Karpas-422 (cell line): ENCODE results near the gene ASTN2. TPM values are rescaled to one million over a fixed set of nuclear protein-coding genes. Genes with fewer than 3 reads are reported as not detected.
A peak's percentile ranks its signal among the peaks of the same experiment; 100 is the strongest.

Source experiments
- DNase-seq: peaks from one replicate; pipeline ENCODE4 v3.0.0-alpha.2; 2015
- H2AFZ ChIP-seq: fragments of 200-600 bp; sonication (generic); 2 replicates; pipeline ENCODE4 v1.6.1; 2014; ENCODE audit warnings: antibody characterized with exemption, low read length, mixed read lengths
- H3K27ac ChIP-seq: fragments of 200-600 bp; sonication (generic); 2 replicates; pipeline ENCODE4 v1.5.1; 2014; ENCODE audit warnings: mild to moderate bottlenecking, low read length, moderate library complexity
- H3K27me3 ChIP-seq: fragments of 200-600 bp; sonication (generic); 2 replicates; pipeline ENCODE4 v1.6.1; 2014; ENCODE audit warnings: low read length, mixed read lengths
- H3K36me3 ChIP-seq: fragments of 200-600 bp; sonication (generic); 2 replicates; pipeline ENCODE4 v1.6.1; 2014; ENCODE audit warnings: low read length, mixed read lengths; ENCODE audit not compliant: insufficient read depth
- H3K4me1 ChIP-seq: fragments of 200-600 bp; sonication (generic); 2 replicates; pipeline ENCODE4 v1.6.1; 2014; ENCODE audit warnings: mild to moderate bottlenecking, low read length, mixed read lengths
- H3K4me2 ChIP-seq: fragments of 200-600 bp; sonication (generic); 2 replicates; pipeline ENCODE4 v1.6.1; 2014; ENCODE audit warnings: low read length, low read depth, mild to moderate bottlenecking; ENCODE audit not compliant: poor library complexity, severe bottlenecking
- H3K4me3 ChIP-seq: fragments of 200-600 bp; sonication (generic); 2 replicates; pipeline ENCODE4 v1.5.1; 2014; ENCODE audit warnings: mild to moderate bottlenecking, antibody characterized with exemption, low read length, mixed read lengths
- H3K79me2 ChIP-seq: fragments of 200-600 bp; sonication (generic); 2 replicates; pipeline ENCODE4 v1.6.1; 2014; ENCODE audit warnings: mild to moderate bottlenecking, low read length, mixed read lengths
- H3K9ac ChIP-seq: fragments of 200-600 bp; sonication (generic); 2 replicates; pipeline ENCODE4 v1.6.0; 2014; ENCODE audit warnings: low read length
- H3K9me2 ChIP-seq: fragments of 200-600 bp; sonication (generic), shearing (Covaris generic); replicated peaks from 2 replicates; pipeline ENCODE4 v1.6.0; 2014; ENCODE audit warnings: mild to moderate bottlenecking, low read length, moderate library complexity; ENCODE audit not compliant: insufficient read depth
- H3K9me3 ChIP-seq: fragments of 300-700, 200-600 bp; sonication (generic); 2 replicates; pipeline ENCODE4 v1.6.1; 2014; ENCODE audit warnings: low read length, mixed read lengths
- H4K20me1 ChIP-seq: fragments of 200-600 bp; sonication (generic); 2 replicates; pipeline ENCODE4 v1.6.1; 2014; ENCODE audit warnings: mild to moderate bottlenecking, antibody characterized with exemption, low read length, low read depth; ENCODE audit not compliant: insufficient read depth
- total RNA-seq: library from RNA; depleted of rRNA; stranded (reverse); fragments of >200 nt; shearing (Covaris generic); gene quantifications from 2 replicates; pipeline ENCODE4 v1.2.3, GENCODE V29; 2014; ENCODE audit warnings: low replicate concordance

Gene ASTN2
- total RNA-seq, 1 experiment from 2014 or later, result 5.3 TPM

- peaks cover 12% of the 10 kb centered on the region for H3K79me2 ChIP-seq
- no peak overlapping the region for H3K27ac ChIP-seq
- no peak overlapping the region for H2AFZ ChIP-seq
- H3K27me3 ChIP-seq, result no peaks in the 10 kb centered on the region
- H3K9me3 ChIP-seq, result no peaks in the 10 kb centered on the region
- no peak overlapping the region for H3K4me3 ChIP-seq
- no peaks in the 10 kb centered on the region for H4K20me1 ChIP-seq
- H3K4me1 ChIP-seq, result peaks cover 17% of the 10 kb centered on the region
- H3K4me2 ChIP-seq, result no peak overlapping the region
- no peaks in the 10 kb centered on the region for H3K36me3 ChIP-seq
- H3K9ac ChIP-seq, result no peak overlapping the region
- no peaks in the 10 kb centered on the region for H3K9me2 ChIP-seq
- no peak for DNase-seq
Measured at GRCh38 chr9:116913536-116913935, 501.3 kb downstream of the ASTN2 start.

- no peak for DNase-seq
- Histone ChIP-seq H4K20me1 (no peaks in the 10 kb centered on the region), H3K9me2 (no peaks in the 10 kb centered on the region), H3K4me2 (no peak overlapping the region), H2AFZ (no peak overlapping the region), H3K9ac (no peak overlapping the region), H3K27ac (no peak overlapping the region), H3K27me3 (no peaks in the 10 kb centered on the region), H3K4me1 (peaks cover 11% of the 10 kb centered on the region), H3K36me3 (no peaks in the 10 kb centered on the region), H3K79me2 (no peaks in the 10 kb centered on the region), H3K4me3 (no peak overlapping the region), H3K9me3 (no peaks in the 10 kb centered on the region)
Measured at GRCh38 chr9:116910201-116910600, 504.7 kb downstream of the ASTN2 start.

DNA sequence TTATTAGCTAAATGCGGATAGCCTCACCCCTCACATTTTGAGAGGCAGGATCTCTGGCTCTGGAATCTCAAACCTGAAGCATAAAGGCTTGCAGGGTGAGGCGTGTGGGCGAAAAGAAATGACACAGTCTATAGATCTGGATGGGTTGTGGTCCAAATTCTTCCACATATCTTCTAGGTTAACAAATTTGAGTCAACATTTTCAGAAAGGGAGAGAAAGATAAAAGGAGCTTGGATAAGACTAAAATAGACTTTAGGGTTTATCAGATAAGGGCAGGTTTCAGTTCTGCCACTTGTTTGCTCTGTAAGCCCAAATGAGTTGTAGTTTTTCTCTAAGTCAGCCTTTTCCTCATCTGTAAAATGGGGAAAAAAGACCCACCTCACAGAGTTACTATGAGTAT, 506.9 kb downstream of the ASTN2 start:
- Histone ChIP-seq H3K79me2 (no peaks in the 10 kb centered on the region), H3K4me1 (peaks cover 11% of the 10 kb centered on the region)

DNA sequence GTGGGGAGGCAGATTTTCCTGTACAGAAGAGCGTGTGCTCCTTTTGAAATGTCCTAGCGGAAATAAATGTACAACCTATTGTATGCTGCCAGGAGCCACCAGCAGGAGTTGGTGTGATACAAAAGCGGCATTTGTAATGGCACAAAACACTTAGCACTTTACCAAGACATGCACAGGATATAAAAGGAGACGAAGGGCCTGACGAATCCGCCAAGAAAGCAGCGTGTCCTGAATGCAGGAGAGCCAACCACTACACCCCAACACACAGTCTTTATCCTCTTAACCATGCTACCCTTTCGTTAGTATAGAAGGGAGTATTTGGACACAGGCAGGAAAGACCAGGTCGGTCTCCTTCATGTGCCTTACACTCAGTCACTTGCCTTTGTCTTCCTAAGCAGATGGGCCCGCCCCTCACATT, 509.7 kb downstream of the ASTN2 start:
- H3K9me2 ChIP-seq, result no peaks in the 10 kb centered on the region
- H3K9ac ChIP-seq, result no peak overlapping the region
- no peaks in the 10 kb centered on the region for H3K36me3 ChIP-seq
- no peaks in the 10 kb centered on the region for H3K79me2 ChIP-seq
- DNase-seq, result no peak
- no peak overlapping the region for H3K4me3 ChIP-seq
- no peak overlapping the region for H3K4me2 ChIP-seq
- H3K27me3 ChIP-seq, result no peaks in the 10 kb centered on the region
- no peak overlapping the region for H3K27ac ChIP-seq
- no peaks in the 10 kb centered on the region for H3K4me1 ChIP-seq
- 0 out of 2 replicates have a peak, but pooled peaks cover under 1% of the 10 kb centered on the region for H3K9me3 ChIP-seq
- no peak overlapping the region for H2AFZ ChIP-seq
- H4K20me1 ChIP-seq, result no peaks in the 10 kb centered on the region

More for the DNA sequence above, 506.9 kb downstream of the ASTN2 start:
- Histone ChIP-seq H3K36me3 (no peaks in the 10 kb centered on the region), H3K27ac (no peak overlapping the region), H3K9me2 (no peaks in the 10 kb centered on the region), H3K9ac (no peak overlapping the region), H4K20me1 (no peaks in the 10 kb centered on the region), H3K27me3 (no peaks in the 10 kb centered on the region), H2AFZ (no peak overlapping the region), H3K4me3 (no peak overlapping the region), H3K9me3 (no peaks in the 10 kb centered on the region), H3K4me2 (no peak overlapping the region)
- no peak for DNase-seq

DNA sequence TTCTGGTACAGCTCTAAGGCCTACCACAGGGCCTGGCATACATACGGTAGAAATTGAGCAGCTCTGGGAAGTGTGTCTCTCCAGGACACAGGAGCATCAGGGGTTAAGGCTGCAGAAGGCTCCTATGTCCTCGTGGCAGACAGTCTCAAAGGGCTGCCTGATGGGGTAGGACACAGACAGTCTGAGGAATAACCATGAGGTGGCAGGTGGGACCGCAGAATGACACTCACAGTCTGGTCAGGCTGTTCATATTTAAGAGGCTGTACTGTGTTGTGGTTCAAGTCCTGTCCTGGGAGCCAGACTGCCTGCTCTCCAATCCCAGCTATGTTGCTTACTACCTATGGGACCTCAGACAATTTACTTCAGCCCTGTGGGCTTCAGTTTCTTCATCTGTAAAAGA, 510.7 kb downstream of the ASTN2 start:
- H3K9ac ChIP-seq, result no peak overlapping the region

DNA sequence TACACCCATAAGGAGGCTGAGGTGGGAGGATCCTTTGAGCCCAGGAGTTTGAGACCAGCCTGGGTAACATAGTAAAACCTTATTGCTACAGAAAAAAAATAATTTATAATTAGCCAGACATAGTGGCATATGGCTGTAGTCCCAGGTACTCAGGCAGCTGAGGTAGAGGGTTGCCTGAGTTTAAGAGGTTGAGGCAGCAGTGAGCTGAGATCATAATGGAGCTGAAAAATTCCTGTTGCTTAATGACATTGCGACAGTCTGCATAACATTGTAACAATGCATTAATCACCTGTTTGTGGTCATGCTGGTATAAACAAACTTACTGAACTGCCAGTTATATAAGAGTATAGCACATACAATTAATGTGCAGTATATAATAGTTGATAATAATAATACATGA, 513.6 kb downstream of the ASTN2 start:
- H3K27ac ChIP-seq, result no peak overlapping the region
- no peaks in the 10 kb centered on the region for H3K36me3 ChIP-seq
- H3K4me2 ChIP-seq, result no peak overlapping the region
- H2AFZ ChIP-seq, result no peak overlapping the region
- no peaks in the 10 kb centered on the region for H4K20me1 ChIP-seq
- no peaks in the 10 kb centered on the region for H3K79me2 ChIP-seq
- no peak overlapping the region for H3K4me3 ChIP-seq
- no peaks in the 10 kb centered on the region for H3K27me3 ChIP-seq
- no peaks in the 10 kb centered on the region for H3K9me2 ChIP-seq
- 0 out of 2 replicates have a peak, but pooled peaks cover 3% of the 10 kb centered on the region for H3K9me3 ChIP-seq
- peak; percentile 25 for DNase-seq
- H3K9ac ChIP-seq, result no peak overlapping the region
- H3K4me1 ChIP-seq, result no peaks in the 10 kb centered on the region

More for the DNA sequence above, 510.7 kb downstream of the ASTN2 start:
- H3K9me2 ChIP-seq, result no peaks in the 10 kb centered on the region
- no peaks in the 10 kb centered on the region for H3K27me3 ChIP-seq
- H3K27ac ChIP-seq, result no peak overlapping the region
- H3K4me2 ChIP-seq, result no peak overlapping the region
- H3K4me1 ChIP-seq, result no peaks in the 10 kb centered on the region
- no peaks in the 10 kb centered on the region for H3K79me2 ChIP-seq
- no peak overlapping the region for H3K4me3 ChIP-seq
- H3K9me3 ChIP-seq, result 0 out of 2 replicates have a peak, but pooled peaks cover 3% of the 10 kb centered on the region
- no peak overlapping the region for H2AFZ ChIP-seq
- DNase-seq, result peak; percentile 40
- H4K20me1 ChIP-seq, result no peaks in the 10 kb centered on the region
- H3K36me3 ChIP-seq, result no peaks in the 10 kb centered on the region

- no peak overlapping the region for H3K9ac ChIP-seq
- DNase-seq, result no peak
- no peaks in the 10 kb centered on the region for H4K20me1 ChIP-seq
- H3K27ac ChIP-seq, result no peak overlapping the region
- H3K4me2 ChIP-seq, result no peak overlapping the region
- 0 out of 2 replicates have a peak, but pooled peaks cover 3% of the 10 kb centered on the region for H3K9me3 ChIP-seq
- no peak overlapping the region for H3K4me3 ChIP-seq
- H2AFZ ChIP-seq, result no peak overlapping the region
- H3K36me3 ChIP-seq, result no peaks in the 10 kb centered on the region
- H3K4me1 ChIP-seq, result no peaks in the 10 kb centered on the region
- H3K9me2 ChIP-seq, result no peaks in the 10 kb centered on the region
- H3K79me2 ChIP-seq, result no peaks in the 10 kb centered on the region
- no peaks in the 10 kb centered on the region for H3K27me3 ChIP-seq
Measured at GRCh38 chr9:116900543-116900942, 514.3 kb downstream of the ASTN2 start.

- Histone ChIP-seq H3K27me3 (no peaks in the 10 kb centered on the region), H3K4me2 (no peak overlapping the region), H3K27ac (no peak overlapping the region), H3K36me3 (no peaks in the 10 kb centered on the region), H3K9me3 (0 out of 2 replicates have a peak, but pooled peaks cover 3% of the 10 kb centered on the region), H3K4me3 (no peak overlapping the region), H3K79me2 (no peaks in the 10 kb centered on the region), H4K20me1 (no peaks in the 10 kb centered on the region), H3K4me1 (no peaks in the 10 kb centered on the region), H2AFZ (no peak overlapping the region), H3K9me2 (no peaks in the 10 kb centered on the region), H3K9ac (no peak overlapping the region)
- peak; percentile 38 for DNase-seq
Measured at GRCh38 chr9:116900007-116900367, 514.9 kb downstream of the ASTN2 start.
